ENCODE measurements around the gene ELK1.

GRCh38 chrX:47618923-47619485 is 31.4 kb downstream of the ELK1 start:
- TF ChIP-seq POLR2AphosphoS5 (IDR thresholded peaks at IDR 0.05) (no peak), CTCF (IDR thresholded peaks at IDR 0.05) (no peak)

Data from esophagus muscularis mucosa (tissue), 3 donors.